B cell (primary cell): ENCODE data around the gene PREX1. TPM values are rescaled to one million over a fixed set of nuclear protein-coding genes. Genes with fewer than 3 reads are reported as not detected.
A peak's percentile ranks its signal among the peaks of the same experiment; 100 is the strongest.

Source experiments
- ATAC-seq: fragments of 200-7000 bp; cut with Tn5 transposase; one replicate; pipeline ENCODE4 v1.10.0; 2021; ENCODE audit warnings: low read depth, mild to moderate bottlenecking, moderate number of reproducible peaks, moderate library complexity
- CTCF ChIA-PET: fragments of 350-600 bp; sonication (Branson Sonifier 250); formaldehyde crosslinking; loops from one replicate; lab custom pipeline; 2021; ENCODE audit warnings: antibody characterized with exemption, inconsistent platforms; lab: Charles Lee
- POLR2A ChIA-PET: fragments of 350-600 bp; sonication (Branson Sonifier 250); formaldehyde crosslinking; loops from one replicate; lab custom pipeline; 2021; ENCODE audit warnings: antibody characterized with exemption; lab: Charles Lee
- DNase-seq: peaks from one replicate; pipeline ENCODE4 v3.0.0; 2013
- H2AFZ ChIP-seq: 2 replicates; pipeline ENCODE4 v1.6.1; 2012; ENCODE audit warnings: mild to moderate bottlenecking, low read depth, low read length; ENCODE audit not compliant: insufficient read depth, poor library complexity, severe bottlenecking
- H3K27ac ChIP-seq, 2 donors: 1 replicate in 1 of 2; 2 replicates in 1 of 2; pipeline ENCODE4 v1.5.1; 2012 to 2013; ENCODE audit warnings: low read length in 2 of 2, mild to moderate bottlenecking in 2 of 2, moderate library complexity in 1 of 2
- H3K27me3 ChIP-seq, 4 experiments: fragments of 200-600 bp in 1 of 4; sonication (generic) in 1 of 4; replicated peaks in 1 of 4; 1 replicate in 2 of 4; 2 replicates in 2 of 4; pipeline versions ENCODE4 v1.6.1 to v1.7.0; 2013 to 2016; ENCODE audit warnings: low read length in 3 of 4, mild to moderate bottlenecking in 2 of 4, mixed read lengths in 1 of 4, moderate library complexity in 1 of 4; ENCODE audit not compliant: insufficient read depth in 4 of 4, control insufficient read depth in 3 of 4; ENCODE audit errors: control extremely low read depth in 1 of 4
- H3K36me3 ChIP-seq, 2 experiments: replicated peaks in 1 of 2; 1 replicate in 1 of 2; 2 replicates in 1 of 2; pipeline versions ENCODE4 v1.6.1 to v1.7.1; 2013; ENCODE audit warnings: low read length in 1 of 2; ENCODE audit not compliant: insufficient read depth in 2 of 2, control insufficient read depth in 1 of 2; ENCODE audit errors: control extremely low read depth in 1 of 2, extremely low read depth in 1 of 2
- H3K4me1 ChIP-seq, 2 donors: fragments of 200-600 bp in 1 of 2; sonication (generic) in 1 of 2; 1 replicate in 1 of 2; 2 replicates in 1 of 2; pipeline versions ENCODE4 v1.5.1 to v1.6.1; 2013 to 2017; ENCODE audit warnings: low read length in 2 of 2; ENCODE audit not compliant: control insufficient read depth in 2 of 2, insufficient read depth in 2 of 2
- H3K4me2 ChIP-seq: replicated peaks from 2 replicates; pipeline ENCODE3; 2012; ENCODE audit warnings: mild to moderate bottlenecking, low read depth, low read length; ENCODE audit not compliant: poor library complexity, severe bottlenecking
- H3K4me3 ChIP-seq, 5 experiments: fragments of 200-600 bp in 1 of 5; sonication (generic) in 1 of 5; 1 replicate in 3 of 5; 2 replicates in 2 of 5; pipeline versions ENCODE4 v1.5.1 to v1.7.0; 2011 to 2016; ENCODE audit warnings: low read length in 4 of 5, mild to moderate bottlenecking in 4 of 5, low read depth in 2 of 5, control low read depth in 1 of 5, moderate library complexity in 1 of 5; ENCODE audit not compliant: insufficient read depth in 1 of 5; ENCODE audit errors: control extremely low read depth in 1 of 5, extremely low read depth in 1 of 5
- H3K79me2 ChIP-seq: fragments of 200-600 bp; sonication (generic); one replicate; pipeline ENCODE4 v1.6.0; 2016; ENCODE audit warnings: low read length; ENCODE audit not compliant: control insufficient read depth, insufficient read depth
- H3K9ac ChIP-seq: fragments of 200-600 bp; sonication (generic); 2 replicates; pipeline ENCODE4 v1.6.1; 2017; ENCODE audit warnings: mild to moderate bottlenecking, low read length, moderate library complexity
- H3K9me3 ChIP-seq, 3 donors: one replicate each; pipeline versions ENCODE4 v1.6.1 to v1.7.1; 2013; ENCODE audit warnings: low read length in 2 of 3; ENCODE audit not compliant: control insufficient read depth in 2 of 3, insufficient read depth in 1 of 3; ENCODE audit errors: control extremely low read depth in 1 of 3
- H4K20me1 ChIP-seq: 2 replicates; pipeline ENCODE4 v1.6.0; 2012; ENCODE audit warnings: mild to moderate bottlenecking, low read length; ENCODE audit not compliant: insufficient read depth, control insufficient read depth, poor library complexity, severe bottlenecking
- H3K27ac Mint-ChIP-seq: one replicate; pipeline ENCODE4 v1.8.0; 2021; ENCODE audit warnings: mixed read lengths
- H3K27me3 Mint-ChIP-seq: one replicate; pipeline ENCODE4 v1.8.0; 2021; ENCODE audit warnings: mixed read lengths
- H3K4me1 Mint-ChIP-seq: one replicate; pipeline ENCODE4 v1.8.0; 2021; ENCODE audit warnings: mixed read lengths
- H3K4me3 Mint-ChIP-seq: one replicate; pipeline ENCODE4 v1.8.0; 2021; ENCODE audit warnings: mixed read lengths
- H3K9me3 Mint-ChIP-seq: one replicate; pipeline ENCODE4 v1.8.0; 2022; ENCODE audit warnings: mixed read lengths; ENCODE audit not compliant: insufficient read depth
- CTCF ChIP-seq: fragments of 200-600 bp; IDR thresholded peaks from one replicate; pipeline ENCODE4 v1.8.0; 2022; ENCODE audit warnings: antibody characterized with exemption, mild to moderate bottlenecking
- EZH2 ChIP-seq: IDR thresholded peaks from 2 replicates; pipeline ENCODE4 v1.6.1; 2012; ENCODE audit warnings: borderline replicate concordance, low read depth, mild to moderate bottlenecking, moderate library complexity, low read length; ENCODE audit not compliant: insufficient read depth, poor library complexity, severe bottlenecking
- WGBS: methylation state at CpG from one replicate; pipeline ENCODE4 v1.1.5; 2013; ENCODE audit warnings: missing lambda C conversion rate; ENCODE audit not compliant: insufficient coverage; 5-methylcytosine and 5-hydroxymethylcytosine counted together
- intact Hi-C: fragments of 100-400 bp; cut with micrococcal nuclease; formaldehyde crosslinking; loops from one replicate; pipeline ENCODE4 v1.10.0; 2022
- polyA plus RNA-seq: library from polyadenylated mRNA; depleted of rRNA; stranded (reverse); fragments of >200 nt; gene quantifications from 2 replicates; pipeline ENCODE4 v1.2.3, GENCODE V29; 2012
- total RNA-seq, 2 donors: library from RNA; stranded (reverse); fragments of 120-200 nt in 1 of 2; gene quantifications; 1 replicate in 1 of 2; 2 replicates in 1 of 2; pipeline versions ENCODE4 v1.2.3 to v1.2.4, GENCODE V29; 2013 to 2022

Gene PREX1
- total and polyA plus RNA-seq, 2 donors (not counting 1 experiment from before 2014, with no cell fraction given), result 79.1 to 99.4 TPM

GRCh38 chr20:48759631-48760245, 68.1 kb downstream of the PREX1 start:
- Mint-ChIP-seq H3K4me3 (peak overlapping the region; percentile 89), H3K27me3 (no peaks in the 10 kb centered on the region), H3K9me3 (peaks cover 5% of the 10 kb centered on the region), H3K4me1 (peaks cover 81% of the 10 kb centered on the region), H3K27ac (peak overlapping the region; percentile 98)
- CTCF ChIA-PET, result interaction anchor here (0.6 to 1.5 kb wide), 5 partner anchors 8 to 1200 kb away, joined by 3 to 5 read pairs (median 4); no protein-coding TSS in a partner anchor
- Histone ChIP-seq H3K79me2 (peaks cover 99% of the 10 kb centered on the region), H3K36me3 (peaks cover 2 to 31% of the 10 kb centered on the region in 2 experiments), H3K27ac (peak overlapping the region; percentile 76 to 80), H3K27me3 (no peaks in the 10 kb centered on the region), H3K4me2 (peak overlapping the region; percentile 63), H3K4me3 (peak overlapping the region in 2 of 5 experiments; percentile 18 to 30), H4K20me1 (peaks cover 52% of the 10 kb centered on the region), H2AFZ (no peak overlapping the region), H3K9ac (peak overlapping the region; percentile 31), H3K9me3 (peaks cover 0 to 24% (median 16%) of the 10 kb centered on the region in 3 donors), H3K4me1 (peaks cover 42 to 70% of the 10 kb centered on the region in 2 donors)
- POLR2A ChIA-PET, result interaction anchor here (0.7 to 1.6 kb wide), 7 partner anchors 13 to 64 kb away, joined by 3 to 9 read pairs (median 3); no protein-coding TSS in a partner anchor
- ATAC-seq (no peak), DNase-seq (no peak)
- intact Hi-C loops, result loop anchor here (1.0 to 2.0 kb wide), 4 partner anchors 7 to 59 kb away; no protein-coding TSS in a partner anchor
- TF ChIP-seq EZH2, result no peak
- TF ChIP-seq CTCF, result no peak
- WGBS, result 66% methylated on average over 6 of the region's 7 CpGs
